WTC11 (cell line): ENCODE data around the gene IMP3. TPM values are rescaled to one million over a fixed set of nuclear protein-coding genes. Genes with fewer than 3 reads are reported as not detected.

Source experiments
- ATAC-seq: fragments of 200-7000 bp; cut with Tn5 transposase; 2 replicates; pipeline ENCODE4 v1.10.0; 2021; ENCODE audit warnings: mild to moderate bottlenecking, moderate library complexity
- CTCF ChIA-PET: fragments of 300-600 bp; sonication (Branson Sonifier 250); formaldehyde crosslinking; loops from one replicate; lab custom pipeline; 2021; ENCODE audit warnings: antibody characterized with exemption; lab: Charles Lee
- POLR2A ChIA-PET: fragments of 350-600 bp; sonication (Branson Sonifier 250); formaldehyde crosslinking; loops from one replicate; lab custom pipeline; 2021; ENCODE audit warnings: antibody characterized with exemption; lab: Charles Lee
- DNase-seq: peaks from one replicate; pipeline ENCODE4 v3.0.0; 2021; ENCODE audit warnings: low spot score
- H3K27ac Mint-ChIP-seq: 2 replicates; pipeline ENCODE4 v1.8.0; 2021; ENCODE audit warnings: mixed read lengths
- H3K27me3 Mint-ChIP-seq: 2 replicates; pipeline ENCODE4 v1.8.0; 2021; ENCODE audit warnings: low read depth, mild to moderate bottlenecking, moderate library complexity, mixed read lengths
- H3K36me3 Mint-ChIP-seq: 2 replicates; pipeline ENCODE4 v1.8.0; 2021; ENCODE audit warnings: mixed read lengths
- H3K4me1 Mint-ChIP-seq: 2 replicates; pipeline ENCODE4 v1.8.0; 2022; ENCODE audit warnings: mixed read lengths
- H3K4me3 Mint-ChIP-seq: 2 replicates; pipeline ENCODE4 v1.8.0; 2021; ENCODE audit warnings: mild to moderate bottlenecking, moderate library complexity, mixed read lengths
- H3K9me3 Mint-ChIP-seq: 2 replicates; pipeline ENCODE4 v1.8.0; 2021; ENCODE audit warnings: mixed read lengths
- ATF3 ChIP-seq: sonication (generic); formaldehyde crosslinking; conservative IDR thresholded peaks from 2 replicates; pipeline ENCODE4 v1.8.1; 2022; ENCODE audit warnings: mild to moderate bottlenecking, missing genetic modification reagents
- ATF6 ChIP-seq: sonication (generic); formaldehyde crosslinking; IDR thresholded peaks from 2 replicates; pipeline ENCODE4 v1.8.1; 2023; ENCODE audit warnings: mild to moderate bottlenecking, missing genetic modification reagents
- CBFB ChIP-seq: sonication (generic); formaldehyde crosslinking; IDR thresholded peaks from 2 replicates; pipeline ENCODE4 v1.8.1; 2022; ENCODE audit warnings: mild to moderate bottlenecking, low read depth, missing genetic modification reagents
- CREM ChIP-seq: sonication (generic); formaldehyde crosslinking; IDR thresholded peaks from 2 replicates; pipeline ENCODE4 v1.8.1; 2022; ENCODE audit warnings: mild to moderate bottlenecking, missing genetic modification reagents, moderate library complexity
- EMX1 ChIP-seq: fragments of 250-450 bp; sonication (Bioruptor Pico); IDR thresholded peaks from 2 replicates; pipeline ENCODE4 v1.8.0; 2021; ENCODE audit warnings: mild to moderate bottlenecking
- FOXP1 ChIP-seq: sonication (generic); formaldehyde crosslinking; IDR thresholded peaks from 2 replicates; pipeline ENCODE4 v1.8.0; 2022; ENCODE audit warnings: missing genetic modification reagents, mild to moderate bottlenecking, moderate library complexity, borderline replicate concordance
- HMGA2 ChIP-seq: fragments of 250-450 bp; sonication (Bioruptor Pico); IDR thresholded peaks from 2 replicates; pipeline ENCODE4 v1.4.0; 2021; ENCODE audit warnings: mild to moderate bottlenecking, moderate library complexity
- IRF2 ChIP-seq: sonication (generic); formaldehyde crosslinking; IDR thresholded peaks from 2 replicates; pipeline ENCODE4 v1.8.0; 2022; ENCODE audit warnings: low read depth, missing genetic modification reagents, borderline replicate concordance
- KAT7 ChIP-seq: sonication (generic); formaldehyde crosslinking; IDR thresholded peaks from 2 replicates; pipeline ENCODE4 v1.8.1; 2023; ENCODE audit warnings: missing genetic modification reagents, mild to moderate bottlenecking, borderline replicate concordance
- MLX ChIP-seq: sonication (generic); formaldehyde crosslinking; IDR thresholded peaks from 2 replicates; pipeline ENCODE4 v1.8.1; 2023; ENCODE audit warnings: mild to moderate bottlenecking, missing genetic modification reagents, moderate library complexity
- NFATC4 ChIP-seq: fragments of 250-450 bp; sonication (Bioruptor Pico); IDR thresholded peaks from 2 replicates; pipeline ENCODE4 v1.9.0; 2021; ENCODE audit warnings: mild to moderate bottlenecking
- NFE2L1 ChIP-seq: sonication (generic); formaldehyde crosslinking; IDR thresholded peaks from 2 replicates; pipeline ENCODE4 v1.8.1; 2023; ENCODE audit warnings: missing genetic modification reagents
- NR2C2 ChIP-seq: sonication (generic); formaldehyde crosslinking; IDR thresholded peaks from 2 replicates; pipeline ENCODE4 v1.8.0; 2022; ENCODE audit warnings: mild to moderate bottlenecking, missing genetic modification reagents
- SMAD3 ChIP-seq: sonication (generic); formaldehyde crosslinking; IDR thresholded peaks from 2 replicates; pipeline ENCODE4 v1.8.0; 2022; ENCODE audit warnings: missing genetic modification reagents, mild to moderate bottlenecking, borderline replicate concordance
- ZBTB21 ChIP-seq: sonication (generic); formaldehyde crosslinking; IDR thresholded peaks from 2 replicates; pipeline ENCODE4 v1.8.1; 2023; ENCODE audit warnings: mild to moderate bottlenecking, missing genetic modification reagents, borderline replicate concordance
- ZNF121 ChIP-seq: sonication (generic); formaldehyde crosslinking; IDR thresholded peaks from 2 replicates; pipeline ENCODE4 v1.8.0; 2023; ENCODE audit warnings: missing genetic modification reagents
- total RNA-seq: library from RNA; stranded (reverse); gene quantifications from 3 replicates; pipeline ENCODE4 v1.2.3, GENCODE V29; 2021
- TF ChIP-seq, protein P1 (sequence below): sonication (generic); formaldehyde crosslinking; IDR thresholded peaks from 2 replicates; pipeline ENCODE4 v1.8.1; 2023; ENCODE audit warnings: mild to moderate bottlenecking, moderate library complexity, missing genetic modification reagents
- TF ChIP-seq, protein P2 (sequence below): fragments of 250-450 bp; sonication (Bioruptor Pico); IDR thresholded peaks from 2 replicates; pipeline ENCODE4 v2.1.2; 2022; ENCODE audit warnings: mild to moderate bottlenecking, moderate library complexity
- TF ChIP-seq, protein P3 (sequence below): sonication (generic); formaldehyde crosslinking; IDR thresholded peaks from 2 replicates; pipeline ENCODE4 v1.8.1; 2022; ENCODE audit warnings: mild to moderate bottlenecking, missing genetic modification reagents, moderate library complexity, borderline replicate concordance
- TF ChIP-seq, protein P4 (sequence below): sonication (generic); formaldehyde crosslinking; IDR thresholded peaks from 2 replicates; pipeline ENCODE4 v1.8.0; 2022; ENCODE audit warnings: mild to moderate bottlenecking, missing genetic modification reagents
- TF ChIP-seq, protein P5 (sequence below): sonication (generic); formaldehyde crosslinking; IDR thresholded peaks from 2 replicates; pipeline ENCODE4 v1.8.1; 2023; ENCODE audit warnings: mild to moderate bottlenecking, missing genetic modification reagents
- TF ChIP-seq, protein P6 (sequence below): sonication (generic); formaldehyde crosslinking; IDR thresholded peaks from 2 replicates; pipeline ENCODE4 v1.8.0; 2022; ENCODE audit warnings: mild to moderate bottlenecking, missing genetic modification reagents

The IMP3 gene
- total RNA-seq, 1 experiment from 2014 or later = 107 TPM

DNA sequence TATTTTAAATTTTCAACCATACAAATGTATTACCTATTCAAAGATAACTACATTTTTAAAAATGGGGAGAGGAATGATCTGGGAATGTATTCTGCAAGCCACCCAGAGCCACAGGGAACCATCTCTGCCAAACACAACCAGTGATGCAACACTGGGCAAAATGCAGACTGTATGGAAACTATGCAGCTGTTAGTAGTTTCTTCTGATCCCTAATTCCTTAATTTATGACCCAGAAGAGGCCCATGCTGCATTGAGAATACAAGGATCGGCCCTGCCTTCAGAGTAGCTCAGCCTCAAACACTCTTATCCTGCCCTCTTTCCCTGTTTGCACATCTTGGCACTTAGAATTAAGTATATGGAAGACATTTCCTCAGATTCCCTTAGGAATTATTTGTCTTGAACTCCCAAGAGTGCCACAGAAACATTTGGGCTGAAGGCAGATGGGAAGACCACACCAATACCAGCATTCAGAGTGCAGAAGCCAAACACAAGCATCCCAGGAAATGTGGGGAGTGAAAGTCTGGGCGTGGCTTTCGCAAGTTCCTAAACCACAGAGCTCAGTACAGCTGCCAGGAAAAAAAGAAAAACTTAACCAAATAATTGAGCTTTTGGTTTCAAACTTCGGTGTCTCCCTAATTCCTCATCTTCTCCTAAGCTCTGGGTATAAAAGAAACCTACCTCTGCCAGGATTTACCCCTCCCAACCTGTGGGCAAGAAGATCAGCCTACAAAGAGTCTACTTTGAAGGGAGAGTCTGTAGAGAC, 19.8 kb downstream of the IMP3 start (continued):
- TF ChIP-seq, protein P1, sequence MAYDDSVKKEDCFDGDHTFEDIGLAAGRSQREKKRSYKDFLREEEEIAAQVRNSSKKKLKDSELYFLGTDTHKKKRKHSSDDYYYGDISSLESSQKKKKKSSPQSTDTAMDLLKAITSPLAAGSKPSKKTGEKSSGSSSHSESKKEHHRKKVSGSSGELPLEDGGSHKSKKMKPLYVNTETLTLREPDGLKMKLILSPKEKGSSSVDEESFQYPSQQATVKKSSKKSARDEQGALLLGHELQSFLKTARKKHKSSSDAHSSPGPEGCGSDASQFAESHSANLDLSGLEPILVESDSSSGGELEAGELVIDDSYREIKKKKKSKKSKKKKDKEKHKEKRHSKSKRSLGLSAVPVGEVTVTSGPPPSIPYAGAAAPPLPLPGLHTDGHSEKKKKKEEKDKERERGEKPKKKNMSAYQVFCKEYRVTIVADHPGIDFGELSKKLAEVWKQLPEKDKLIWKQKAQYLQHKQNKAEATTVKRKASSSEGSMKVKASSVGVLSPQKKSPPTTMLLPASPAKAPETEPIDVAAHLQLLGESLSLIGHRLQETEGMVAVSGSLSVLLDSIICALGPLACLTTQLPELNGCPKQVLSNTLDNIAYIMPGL (CRISPR knock-in tag) = no peak
- TF ChIP-seq NR2C2 (no peak), NFE2L1 (CRISPR knock-in tag) (no peak), KAT7 (CRISPR knock-in tag) (no peak), ZBTB21 (CRISPR knock-in tag) (no peak)
- TF ChIP-seq, protein P2, sequence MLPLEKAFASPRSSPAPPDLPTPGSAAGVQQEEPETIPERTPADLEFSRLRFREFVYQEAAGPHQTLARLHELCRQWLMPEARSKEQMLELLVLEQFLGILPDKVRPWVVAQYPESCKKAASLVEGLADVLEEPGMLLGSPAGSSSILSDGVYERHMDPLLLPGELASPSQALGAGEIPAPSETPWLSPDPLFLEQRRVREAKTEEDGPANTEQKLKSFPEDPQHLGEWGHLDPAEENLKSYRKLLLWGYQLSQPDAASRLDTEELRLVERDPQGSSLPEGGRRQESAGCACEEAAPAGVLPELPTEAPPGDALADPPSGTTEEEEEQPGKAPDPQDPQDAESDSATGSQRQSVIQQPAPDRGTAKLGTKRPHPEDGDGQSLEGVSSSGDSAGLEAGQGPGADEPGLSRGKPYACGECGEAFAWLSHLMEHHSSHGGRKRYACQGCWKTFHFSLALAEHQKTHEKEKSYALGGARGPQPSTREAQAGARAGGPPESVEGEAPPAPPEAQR (CRISPR knock-in tag) = no peak

GRCh38 chr15:75616766-75617165, 23.3 kb downstream of the IMP3 start:
- no peak overlapping the region for H3K27ac Mint-ChIP-seq
- H3K9me3 Mint-ChIP-seq = no peaks in the 10 kb centered on the region
- no peak for ATAC-seq
- H3K4me3 Mint-ChIP-seq = no peak overlapping the region
- POLR2A ChIA-PET = no interaction called here
- no peaks in the 10 kb centered on the region for H3K27me3 Mint-ChIP-seq
- DNase-seq = no peak
- no peaks in the 10 kb centered on the region for H3K4me1 Mint-ChIP-seq
- H3K36me3 Mint-ChIP-seq = peaks cover 56% of the 10 kb centered on the region
- TF ChIP-seq CREM (CRISPR knock-in tag) = no peak
- no peak for TF ChIP-seq CBFB (CRISPR knock-in tag)
- TF ChIP-seq FOXP1 (CRISPR knock-in tag) = no peak
- no peak for TF ChIP-seq ZNF121 (CRISPR knock-in tag)
- no peak for TF ChIP-seq ATF3
- no peak for TF ChIP-seq NFATC4
- TF ChIP-seq, protein P3, sequence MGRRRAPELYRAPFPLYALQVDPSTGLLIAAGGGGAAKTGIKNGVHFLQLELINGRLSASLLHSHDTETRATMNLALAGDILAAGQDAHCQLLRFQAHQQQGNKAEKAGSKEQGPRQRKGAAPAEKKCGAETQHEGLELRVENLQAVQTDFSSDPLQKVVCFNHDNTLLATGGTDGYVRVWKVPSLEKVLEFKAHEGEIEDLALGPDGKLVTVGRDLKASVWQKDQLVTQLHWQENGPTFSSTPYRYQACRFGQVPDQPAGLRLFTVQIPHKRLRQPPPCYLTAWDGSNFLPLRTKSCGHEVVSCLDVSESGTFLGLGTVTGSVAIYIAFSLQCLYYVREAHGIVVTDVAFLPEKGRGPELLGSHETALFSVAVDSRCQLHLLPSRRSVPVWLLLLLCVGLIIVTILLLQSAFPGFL (CRISPR knock-in tag) = no peak
- TF ChIP-seq, protein P4, sequence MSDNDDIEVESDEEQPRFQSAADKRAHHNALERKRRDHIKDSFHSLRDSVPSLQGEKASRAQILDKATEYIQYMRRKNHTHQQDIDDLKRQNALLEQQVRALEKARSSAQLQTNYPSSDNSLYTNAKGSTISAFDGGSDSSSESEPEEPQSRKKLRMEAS (CRISPR knock-in tag) = no peak
- no peak for TF ChIP-seq EMX1
- TF ChIP-seq MLX = no peak
- no peak for TF ChIP-seq HMGA2
- TF ChIP-seq IRF2 (CRISPR knock-in tag) = no peak
- TF ChIP-seq, protein P5, sequence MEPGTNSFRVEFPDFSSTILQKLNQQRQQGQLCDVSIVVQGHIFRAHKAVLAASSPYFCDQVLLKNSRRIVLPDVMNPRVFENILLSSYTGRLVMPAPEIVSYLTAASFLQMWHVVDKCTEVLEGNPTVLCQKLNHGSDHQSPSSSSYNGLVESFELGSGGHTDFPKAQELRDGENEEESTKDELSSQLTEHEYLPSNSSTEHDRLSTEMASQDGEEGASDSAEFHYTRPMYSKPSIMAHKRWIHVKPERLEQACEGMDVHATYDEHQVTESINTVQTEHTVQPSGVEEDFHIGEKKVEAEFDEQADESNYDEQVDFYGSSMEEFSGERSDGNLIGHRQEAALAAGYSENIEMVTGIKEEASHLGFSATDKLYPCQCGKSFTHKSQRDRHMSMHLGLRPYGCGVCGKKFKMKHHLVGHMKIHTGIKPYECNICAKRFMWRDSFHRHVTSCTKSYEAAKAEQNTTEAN (CRISPR knock-in tag) = no peak
- no peak for TF ChIP-seq NFE2L1 (CRISPR knock-in tag)
- TF ChIP-seq, protein P6, sequence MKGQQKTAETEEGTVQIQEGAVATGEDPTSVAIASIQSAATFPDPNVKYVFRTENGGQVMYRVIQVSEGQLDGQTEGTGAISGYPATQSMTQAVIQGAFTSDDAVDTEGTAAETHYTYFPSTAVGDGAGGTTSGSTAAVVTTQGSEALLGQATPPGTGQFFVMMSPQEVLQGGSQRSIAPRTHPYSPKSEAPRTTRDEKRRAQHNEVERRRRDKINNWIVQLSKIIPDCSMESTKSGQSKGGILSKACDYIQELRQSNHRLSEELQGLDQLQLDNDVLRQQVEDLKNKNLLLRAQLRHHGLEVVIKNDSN = no peak
- no peak for TF ChIP-seq SMAD3
- TF ChIP-seq ATF6 (CRISPR knock-in tag) = no peak
- CTCF ChIA-PET = no interaction called here
